Urinary bladder (tissue), 4 donors: ENCODE results near the gene MCFD2. TPM values are rescaled to one million over a fixed set of nuclear protein-coding genes. Genes with fewer than 3 reads are reported as not detected.
A peak's percentile ranks its signal among the peaks of the same experiment; 100 is the strongest.

Experiments
- DNase-seq: peaks from one replicate; pipeline ENCODE4 v3.0.0-alpha.2; 2015; ENCODE audit errors: extremely low spot score
- H3K27ac ChIP-seq: one replicate; pipeline ENCODE4 v1.5.1; 2013; ENCODE audit warnings: low read depth, mild to moderate bottlenecking, moderate library complexity
- H3K36me3 ChIP-seq: one replicate; pipeline ENCODE4 v1.6.1; 2013; ENCODE audit warnings: mild to moderate bottlenecking, moderate library complexity; ENCODE audit not compliant: insufficient read depth
- H3K4me1 ChIP-seq: one replicate; pipeline ENCODE4 v1.6.1; 2013; ENCODE audit warnings: mild to moderate bottlenecking, moderate library complexity; ENCODE audit not compliant: insufficient read depth
- H3K4me3 ChIP-seq: one replicate; pipeline ENCODE4 v1.5.1; 2013; ENCODE audit warnings: low read depth, low read length
- WGBS: extraction: QIAGEN DNeasy Blood & Tissue Kit; methylation state at CpG from one replicate; pipeline ENCODE4 v1.1.7; 2013; 5-methylcytosine and 5-hydroxymethylcytosine counted together
- polyA plus RNA-seq: library from polyadenylated mRNA; stranded (reverse); fragments of 200-250 nt; gene quantifications from one replicate; pipeline ENCODE4 v1.2.3, GENCODE V29; 2013
- total RNA-seq: library from RNA; depleted of rRNA; stranded (reverse); fragments of >200 nt; gene quantifications from one replicate; pipeline ENCODE4 v1.2.3, GENCODE V29; 2014
- donor health status: healthy with polysubstance abuse.
- donor health status: healthy.

Gene MCFD2
- total and polyA plus RNA-seq, 2 donors, result 60.3 to 78.5 TPM

DNA sequence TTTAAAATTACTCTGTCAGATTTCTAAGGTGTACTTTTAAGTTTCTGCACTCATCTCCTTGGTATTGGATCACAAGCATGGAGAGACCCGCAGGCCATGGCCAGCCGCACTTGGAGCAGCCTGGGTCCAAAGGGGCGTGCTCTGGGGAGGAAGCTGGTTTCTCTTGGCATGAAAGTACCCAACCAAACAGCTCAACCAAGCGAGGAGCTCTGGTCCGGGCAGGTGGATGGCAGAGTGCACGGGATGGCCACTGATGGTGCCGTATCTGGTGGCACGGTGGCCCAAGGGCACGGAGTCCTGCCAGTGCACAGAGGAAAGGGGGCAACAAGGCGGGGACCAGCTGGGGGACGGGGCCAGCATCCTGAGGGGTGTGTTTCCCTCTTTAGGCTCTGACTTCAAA lies 32.2 kb upstream of the MCFD2 start:
- Histone ChIP-seq H3K4me3 (no peak overlapping the region), H3K36me3 (no peaks in the 10 kb centered on the region), H3K4me1 (peaks cover 2% of the 10 kb centered on the region), H3K27ac (no peak overlapping the region)
- WGBS, result 91% methylated on average over 11 of the region's 11 CpGs
- DNase-seq, result no peak

DNA sequence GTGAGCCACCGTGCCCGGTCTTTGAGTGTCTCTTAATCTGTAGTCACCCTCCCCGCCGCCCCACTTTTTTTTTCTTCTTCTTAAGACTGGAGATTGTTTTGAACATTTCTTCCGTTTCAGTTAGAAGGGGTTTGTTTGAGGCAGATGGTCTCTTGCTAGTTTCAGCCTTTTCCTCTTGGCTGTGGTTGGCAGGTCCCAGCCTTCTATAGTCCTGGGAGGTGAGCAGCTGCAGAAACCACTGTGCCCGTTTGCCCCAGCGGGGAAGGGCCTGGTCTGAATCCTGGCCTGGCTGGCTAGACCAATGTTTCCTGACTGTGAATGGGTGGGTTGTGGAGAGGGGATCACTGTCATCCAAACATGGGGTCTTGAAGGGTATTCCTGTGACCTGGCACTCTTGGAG lies 30.1 kb upstream of the MCFD2 start:
- Histone ChIP-seq H3K36me3 (no peaks in the 10 kb centered on the region), H3K27ac (no peak overlapping the region), H3K4me3 (no peak overlapping the region), H3K4me1 (peaks cover 2% of the 10 kb centered on the region)
- WGBS, result 89% methylated on average over 7 of the region's 7 CpGs
- DNase-seq, result no peak

DNA sequence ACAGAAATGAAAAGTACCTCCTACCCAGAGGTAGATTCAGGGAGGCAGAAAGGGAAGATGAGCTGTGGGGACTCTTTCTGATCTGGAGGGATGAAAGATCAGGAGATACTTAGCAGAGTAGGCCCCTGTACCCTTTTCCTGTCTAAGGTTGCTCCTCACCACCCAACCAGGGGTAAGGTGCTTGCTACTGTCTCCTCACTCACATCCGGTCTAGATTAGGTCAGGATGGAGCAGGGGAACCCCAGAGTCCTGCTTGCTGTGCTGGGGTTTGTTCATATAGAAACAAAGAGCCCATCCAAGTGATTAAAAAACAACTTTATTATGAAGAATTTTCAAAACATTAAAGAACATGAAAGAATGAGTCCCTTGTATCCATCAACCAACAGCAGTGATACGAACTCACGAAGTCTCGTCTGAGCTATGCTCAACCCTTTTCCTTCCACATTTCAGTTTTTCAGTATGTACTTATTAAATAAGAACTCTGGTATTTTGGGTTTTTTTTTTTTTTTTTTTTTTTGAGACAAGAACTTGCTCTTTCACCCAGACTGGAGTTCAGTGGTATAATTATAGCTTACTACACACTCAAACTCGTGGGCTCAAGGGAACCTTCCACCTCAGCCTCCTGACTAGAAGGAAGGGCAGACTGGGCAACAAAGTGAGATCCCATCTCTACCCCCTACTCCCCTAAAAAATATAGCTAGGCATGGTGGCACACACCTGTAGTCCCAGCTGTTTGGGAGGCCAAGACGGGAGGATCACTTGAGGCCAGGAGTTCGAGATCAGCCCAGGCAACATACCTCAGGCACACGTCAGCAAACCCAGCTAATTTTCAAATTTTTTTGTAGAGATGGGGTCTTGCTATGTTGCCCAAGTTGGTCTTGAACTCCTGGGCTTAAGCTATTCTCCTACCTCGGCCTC lies 28.5 kb upstream of the MCFD2 start:
- no peaks in the 10 kb centered on the region for H3K36me3 ChIP-seq
- H3K4me3 ChIP-seq, result no peak overlapping the region
- no peak overlapping the region for H3K27ac ChIP-seq
- peaks cover 2% of the 10 kb centered on the region for H3K4me1 ChIP-seq
- no peak for DNase-seq
- WGBS, result 88% methylated on average over 9 of the region's 9 CpGs

DNA sequence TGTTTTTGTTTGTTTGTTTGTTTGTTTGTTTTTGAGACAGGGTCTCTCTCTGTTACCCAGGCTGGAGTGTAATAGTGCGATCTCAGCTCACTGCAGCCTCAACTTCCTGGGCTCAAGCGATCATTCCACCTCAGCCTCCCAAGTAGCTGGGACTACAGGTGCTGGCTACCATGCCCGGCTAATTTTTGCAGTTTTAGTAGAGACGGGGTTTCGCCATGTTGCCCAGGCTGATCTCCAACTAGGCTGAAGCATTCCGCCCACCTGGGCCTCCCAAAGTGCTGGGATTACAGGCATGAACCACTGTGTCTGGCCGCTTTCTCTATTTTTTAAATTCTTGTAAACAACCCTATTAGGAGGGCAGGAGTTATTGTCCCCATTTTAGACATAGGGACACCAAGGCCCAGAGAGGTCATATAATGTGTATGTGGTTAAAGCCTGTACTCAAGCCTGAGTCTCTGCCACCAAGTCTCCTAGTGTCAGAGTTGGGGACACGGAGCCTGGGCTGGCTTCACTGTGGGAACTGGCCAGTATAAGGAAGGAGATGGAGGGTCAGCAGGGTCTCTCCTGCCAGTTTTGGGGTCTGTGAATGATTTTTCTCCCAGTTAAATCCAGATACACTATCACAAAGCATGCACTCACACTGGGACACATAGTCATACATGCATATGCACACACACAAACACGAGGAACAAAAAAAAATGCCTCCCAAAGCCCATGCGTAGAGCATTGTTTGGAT lies 27.5 kb upstream of the MCFD2 start:
- Histone ChIP-seq H3K27ac (no peak overlapping the region), H3K36me3 (no peaks in the 10 kb centered on the region), H3K4me1 (peaks cover 2% of the 10 kb centered on the region), H3K4me3 (no peak overlapping the region)
- DNase-seq, result no peak
- 91% methylated on average over 10 of the region's 10 CpGs for WGBS

DNA sequence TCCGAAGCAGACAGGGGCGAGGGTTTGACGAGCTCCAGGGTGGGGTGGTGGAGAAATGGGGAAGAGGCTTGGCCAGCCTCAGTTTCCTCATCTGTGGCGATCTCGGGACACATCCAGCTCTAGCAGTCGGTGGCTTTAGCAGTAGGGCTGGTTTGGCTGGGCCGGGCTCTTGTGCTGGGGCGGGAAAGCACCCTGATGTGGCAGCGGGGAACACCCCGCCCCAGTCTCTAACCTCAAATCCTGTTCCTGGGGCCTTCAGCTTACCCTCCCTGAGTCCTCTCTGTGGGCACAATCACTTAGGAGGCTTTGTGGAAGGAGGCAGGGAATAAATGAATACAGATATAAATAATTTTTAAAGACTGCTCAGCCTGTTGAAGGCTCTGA lies 26.5 kb upstream of the MCFD2 start:
- H3K4me3 ChIP-seq, result peak overlapping the region; percentile 89
- H3K27ac ChIP-seq, result no peak overlapping the region
- H3K36me3 ChIP-seq, result no peaks in the 10 kb centered on the region
- DNase-seq, result no peak
- WGBS, result 10% methylated on average over 10 of the region's 10 CpGs
- H3K4me1 ChIP-seq, result peaks cover 2% of the 10 kb centered on the region

DNA sequence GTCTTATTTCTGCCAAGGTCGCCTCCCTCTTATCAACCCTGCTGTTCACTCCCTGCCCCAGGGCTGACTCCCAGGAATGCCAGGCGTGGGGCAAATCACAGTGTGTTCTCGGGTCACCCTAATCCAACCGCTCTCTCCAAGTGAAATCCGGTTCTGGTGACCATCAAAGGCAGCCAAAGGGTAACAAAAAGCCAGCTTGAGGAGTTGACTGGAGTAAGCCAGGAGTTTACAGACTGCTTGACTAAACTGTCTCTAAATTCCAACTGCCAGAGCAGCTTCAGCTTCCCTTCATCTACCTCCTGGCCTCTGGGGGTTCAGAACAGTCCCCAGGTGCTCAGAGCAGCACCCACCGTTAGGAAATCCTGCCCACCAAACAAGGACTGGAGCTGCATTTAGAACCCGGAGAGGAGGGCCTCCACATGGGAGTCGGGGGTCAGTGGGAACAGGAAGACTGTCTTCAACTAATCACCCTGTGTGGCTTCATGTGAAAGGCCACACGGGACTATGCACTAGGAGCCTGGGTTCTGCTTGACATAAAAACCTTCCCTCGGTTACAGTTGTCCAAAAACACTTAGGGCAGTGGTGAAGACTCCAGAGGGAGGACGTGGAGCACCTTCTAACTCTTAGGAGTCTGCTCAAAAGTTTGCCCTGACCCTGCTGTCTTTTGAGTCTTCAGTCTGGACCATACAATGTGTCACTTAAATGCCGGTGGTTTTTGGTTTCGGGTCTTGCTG lies 24.2 kb upstream of the MCFD2 start:
- Histone ChIP-seq H3K27ac (peak overlapping the region; percentile 97), H3K4me1 (peaks cover 2% of the 10 kb centered on the region), H3K4me3 (no peak overlapping the region), H3K36me3 (no peaks in the 10 kb centered on the region)
- 61% methylated on average over 13 of the region's 13 CpGs for WGBS
- no peak for DNase-seq

DNA sequence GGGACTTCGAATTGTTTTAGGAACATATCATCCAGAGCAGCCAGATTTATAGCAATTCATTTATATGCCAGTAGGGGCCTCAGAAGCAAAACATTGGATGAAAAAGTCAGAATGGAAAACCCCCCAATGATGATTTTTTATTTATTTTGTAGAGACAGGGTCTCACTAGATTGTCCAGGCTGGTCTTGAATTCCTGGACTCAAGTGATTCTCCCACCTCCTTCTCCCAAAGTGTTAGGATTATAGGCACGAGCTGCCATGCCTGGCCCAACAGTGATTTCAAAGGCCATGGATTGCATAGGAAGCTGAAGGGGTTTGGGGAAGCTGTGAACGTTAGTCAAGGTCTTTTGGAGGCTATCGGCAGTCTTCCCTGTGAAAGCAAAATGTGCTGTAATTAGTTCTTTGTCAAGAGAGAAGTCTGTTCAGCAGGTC lies 21.9 kb upstream of the MCFD2 start:
- 72% methylated on average over 4 of the region's 4 CpGs for WGBS
- H3K4me1 ChIP-seq, result no peaks in the 10 kb centered on the region
- DNase-seq, result no peak

DNA sequence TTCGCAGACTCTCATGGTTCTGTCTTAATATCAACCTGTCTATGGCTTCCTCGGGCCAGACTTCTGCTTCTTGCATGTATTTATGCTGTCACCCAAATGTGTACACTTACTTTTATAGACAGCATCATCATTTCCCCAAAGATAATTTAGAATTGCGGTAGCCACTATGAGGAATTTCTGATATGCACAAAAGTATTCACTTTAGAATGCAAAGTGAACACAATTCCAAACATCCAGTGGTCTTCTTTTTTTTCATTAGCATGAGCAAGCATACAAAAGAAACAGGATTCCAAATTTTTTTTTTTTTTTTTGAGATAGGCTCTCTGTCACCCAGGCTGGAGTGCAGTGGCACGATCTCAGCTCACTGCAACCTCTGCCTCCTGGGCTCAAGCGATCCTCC lies 21.0 kb upstream of the MCFD2 start:
- 88% methylated on average over 5 of the region's 5 CpGs for WGBS
- Histone ChIP-seq H3K4me3 (no peak overlapping the region), H3K36me3 (no peaks in the 10 kb centered on the region), H3K27ac (no peak overlapping the region), H3K4me1 (no peaks in the 10 kb centered on the region)
- DNase-seq, result no peak

More for the DNA sequence above, 21.9 kb upstream of the MCFD2 start:
- Histone ChIP-seq H3K4me3 (no peak overlapping the region), H3K27ac (no peak overlapping the region), H3K36me3 (no peaks in the 10 kb centered on the region)

DNA sequence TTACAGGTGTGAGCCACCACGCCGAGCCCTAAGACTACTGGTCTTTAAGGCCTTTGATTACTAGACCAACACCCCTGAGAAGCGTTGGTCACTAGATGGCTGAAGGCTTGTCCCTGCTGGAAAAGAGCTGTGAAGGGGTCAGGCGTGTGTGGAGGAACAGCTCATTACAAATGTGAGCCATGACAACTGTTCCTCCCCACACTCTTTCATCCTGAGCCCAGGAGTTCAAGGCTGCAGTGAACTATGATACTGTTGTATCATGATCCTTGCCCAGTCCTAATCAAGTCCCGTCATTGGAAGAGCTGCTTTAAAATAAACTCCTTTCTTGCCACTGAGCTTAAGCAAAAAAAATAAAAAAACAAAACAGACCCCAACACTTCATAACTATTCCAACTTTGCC lies 19.5 kb upstream of the MCFD2 start:
- Histone ChIP-seq H3K27ac (no peak overlapping the region), H3K36me3 (no peaks in the 10 kb centered on the region), H3K4me3 (no peak overlapping the region), H3K4me1 (no peaks in the 10 kb centered on the region)
- WGBS, result 93% methylated on average over 5 of the region's 5 CpGs
- DNase-seq, result no peak

DNA sequence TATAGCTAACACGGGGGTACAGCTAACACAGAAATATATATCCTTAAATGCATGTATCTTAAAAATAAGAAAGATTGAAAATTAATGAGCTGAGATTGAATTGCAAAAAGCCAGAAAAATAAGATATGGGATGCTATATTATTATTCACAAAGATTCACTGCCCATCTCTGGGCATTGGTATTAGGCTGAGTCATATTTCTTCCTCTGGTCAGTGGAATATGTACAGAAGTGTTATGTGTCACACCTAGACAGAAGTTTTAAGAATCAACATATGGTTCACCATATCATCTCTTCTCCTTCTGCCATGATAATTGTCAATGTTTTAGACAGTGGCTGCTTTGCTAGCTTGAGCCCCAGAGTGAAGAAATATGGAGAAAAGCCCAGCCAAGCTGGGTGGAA lies 14.0 kb upstream of the MCFD2 start:
- Histone ChIP-seq H3K36me3 (no peaks in the 10 kb centered on the region), H3K4me1 (no peaks in the 10 kb centered on the region), H3K4me3 (no peak overlapping the region), H3K27ac (no peak overlapping the region)
- WGBS, result 94% methylated on average over 1 of the region's 1 CpG
- DNase-seq, result no peak

DNA sequence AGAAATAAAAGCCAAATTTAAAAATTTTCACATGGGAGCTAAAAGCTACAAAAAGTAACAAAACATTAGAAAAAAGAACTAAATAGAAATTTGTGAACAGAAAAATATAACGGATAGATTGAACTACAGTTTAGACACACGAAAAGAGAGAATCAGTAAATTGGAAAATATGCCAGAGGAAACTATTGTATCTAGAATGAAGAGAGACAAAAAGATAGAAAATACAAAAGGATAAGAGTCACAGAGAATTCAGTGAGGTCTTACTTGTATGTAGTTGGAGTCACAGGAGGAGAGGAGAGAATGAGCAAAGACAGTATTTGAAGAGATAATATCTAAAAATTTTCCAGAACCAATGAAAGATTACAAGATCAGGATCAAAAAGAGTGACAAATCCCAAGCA lies 11.3 kb upstream of the MCFD2 start:
- DNase-seq, result no peak
- peaks cover 3% of the 10 kb centered on the region for H3K36me3 ChIP-seq
- H3K27ac ChIP-seq, result no peak overlapping the region
- H3K4me1 ChIP-seq, result no peaks in the 10 kb centered on the region
- 98% methylated on average over 2 of the region's 2 CpGs for WGBS
- no peak overlapping the region for H3K4me3 ChIP-seq

DNA sequence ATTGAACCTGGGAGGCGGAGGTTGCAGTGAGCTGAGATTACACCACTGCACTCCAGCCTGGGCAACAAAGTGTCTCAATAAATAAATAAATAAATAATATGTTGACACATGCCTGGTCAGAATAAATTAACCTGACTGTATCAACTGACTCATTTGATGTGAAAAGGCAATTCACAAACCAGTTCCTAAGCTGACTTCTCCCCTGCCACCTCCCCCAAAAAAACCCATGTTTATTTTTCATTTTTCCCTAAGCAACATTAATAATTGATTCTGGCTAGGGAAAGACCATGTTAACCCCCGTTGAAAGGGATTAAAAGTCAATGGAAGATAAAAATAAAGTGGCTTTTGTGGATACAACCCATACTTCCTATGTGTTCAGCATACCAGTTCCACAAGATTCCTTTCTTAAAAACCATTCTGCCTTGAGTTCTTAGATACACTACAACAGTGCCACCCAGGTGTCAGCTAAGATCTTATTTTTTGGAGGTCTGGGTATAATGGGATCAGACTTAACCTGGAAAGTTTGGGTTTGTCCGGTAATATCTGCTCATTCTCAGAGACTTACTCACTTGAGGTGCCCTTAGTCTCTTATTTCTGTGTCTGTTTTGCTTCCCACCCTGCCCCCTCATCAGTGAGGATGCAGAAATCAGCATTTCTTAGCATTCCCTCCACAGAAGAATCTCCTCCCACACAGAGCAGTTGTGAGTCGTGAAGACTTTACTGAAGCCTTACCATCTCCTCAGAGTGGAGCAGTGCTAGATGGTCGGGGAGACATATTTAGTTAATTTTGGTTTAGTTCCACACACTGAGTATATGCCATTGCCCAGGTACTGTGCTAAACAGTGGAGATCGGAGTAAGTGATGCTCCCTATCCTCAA lies 10.1 kb upstream of the MCFD2 start:
- no peak for DNase-seq
- H3K4me3 ChIP-seq, result no peak overlapping the region
- H3K4me1 ChIP-seq, result no peaks in the 10 kb centered on the region
- peaks cover 3% of the 10 kb centered on the region for H3K36me3 ChIP-seq
- 86% methylated on average over 6 of the region's 6 CpGs for WGBS
- H3K27ac ChIP-seq, result no peak overlapping the region

DNA sequence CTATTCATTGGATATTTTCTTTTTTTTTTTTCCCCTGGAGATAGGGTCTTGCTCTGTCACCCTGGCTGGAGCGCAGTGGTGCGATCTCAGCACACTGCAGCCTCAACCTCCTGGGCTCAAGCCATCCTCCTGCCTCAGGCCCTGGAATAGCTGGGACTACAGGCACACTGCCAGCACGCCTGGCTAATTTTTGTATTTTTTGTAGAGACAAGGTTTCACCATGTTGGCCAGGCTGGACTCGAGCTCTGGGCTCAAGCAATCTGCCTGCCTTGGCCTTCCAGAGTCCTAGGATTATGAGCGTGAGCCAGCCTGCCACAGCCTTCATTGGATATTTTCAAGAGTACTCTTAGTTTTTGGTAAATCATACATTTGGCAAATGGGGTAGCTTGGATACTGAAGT lies 9.0 kb upstream of the MCFD2 start:
- DNase-seq, result no peak
- Histone ChIP-seq H3K4me1 (no peaks in the 10 kb centered on the region), H3K4me3 (no peak overlapping the region), H3K27ac (no peak overlapping the region), H3K36me3 (peaks cover 3% of the 10 kb centered on the region)
- 96% methylated on average over 5 of the region's 5 CpGs for WGBS
